Renal cortex interstitium (tissue), 3 donors: ENCODE results near the gene TPSB2. TPM values are rescaled to one million over a fixed set of nuclear protein-coding genes. Genes with fewer than 3 reads are reported as not detected.

ENCODE experiments used
- polyA plus RNA-seq, 3 donors: library from polyadenylated mRNA; unstranded; fragments of 120-200 nt; gene quantifications; one replicate each; pipeline ENCODE4 v1.2.1, GENCODE V29; 2013; ENCODE audit not compliant: insufficient read length in 3 of 3

TPSB2 gene
- polyA plus RNA-seq, 3 donors = 0.37 TPM; not detected in 2

Other genes starting within 250 kb of the TPSB2 start
- 1 to 10 TPM; 2.9 to 4.7 (median 3.4) TPM for gene SOX8, start 248.4 kb downstream of the TPSB2 start, polyA plus RNA-seq
- under 1 TPM; 0.13 to 0.39 (median 0.14) TPM for gene SSTR5, start 157.4 kb downstream of the TPSB2 start, polyA plus RNA-seq
- not detected for gene C1QTNF8, start 133.9 kb downstream of the TPSB2 start, polyA plus RNA-seq
- gene CACNA1H, start 77.1 kb downstream of the TPSB2 start, polyA plus RNA-seq = 10 to 100 TPM; 20.3 to 30.5 (median 29.4) TPM
- 1 to 10 TPM; 1.1 to 1.7 (median 1.1) TPM for gene TPSG1, start 4.9 kb downstream of the TPSB2 start, polyA plus RNA-seq
- under 1 TPM in 1 of 3 donors, not detected in 2; 0.22 TPM for gene TPSAB1, start 10.5 kb upstream of the TPSB2 start, polyA plus RNA-seq
- gene TPSD1, start 25.9 kb upstream of the TPSB2 start, polyA plus RNA-seq = under 1 TPM in 1 of 3 donors, not detected in 2; 0.95 TPM
- 100 to 1,000 TPM; 151 to 176 (median 155) TPM for gene UBE2I, start 79.5 kb upstream of the TPSB2 start, polyA plus RNA-seq
- gene BAIAP3, start 103.5 kb upstream of the TPSB2 start, polyA plus RNA-seq = 10 to 100 TPM in 1 of 3 donors, 1 to 10 TPM in 2; 5.3 to 14.6 (median 6.6) TPM
- 10 to 100 TPM; 34.7 to 57.8 (median 54.9) TPM for gene TSR3, start 121.7 kb upstream of the TPSB2 start, polyA plus RNA-seq
- gene GNPTG, start 121.7 kb upstream of the TPSB2 start, polyA plus RNA-seq = 10 to 100 TPM; 49.2 to 76.7 (median 65.5) TPM
- 10 to 100 TPM; 16.2 to 30.6 (median 20.0) TPM for gene UNKL, start 184.5 kb upstream of the TPSB2 start, polyA plus RNA-seq
- 10 to 100 TPM; 11.4 to 16.3 (median 13.6) TPM for gene UQCC4, start 190.6 kb upstream of the TPSB2 start, polyA plus RNA-seq
- not detected for gene PERCC1, start 200.9 kb upstream of the TPSB2 start, polyA plus RNA-seq
- gene CCDC154, start 214.4 kb upstream of the TPSB2 start, polyA plus RNA-seq = 1 to 10 TPM; 2.0 to 3.9 (median 3.6) TPM
- gene CLCN7, start 244.8 kb upstream of the TPSB2 start, polyA plus RNA-seq = 10 to 100 TPM; 44.9 to 62.2 (median 51.7) TPM